Endometrium (tissue), 2 donors: Measurements from ENCODE around the gene NUDT17.
"Not testable (repeated sequence)": the region's sequence is repeated elsewhere in the genome, so short reads cannot be mapped to it uniquely, and the experiment has no call there.

Experiments
- FAIRE-seq: peaks from 2 replicates; lab custom pipeline; 2012; peaks lifted over from hg19 to GRCh38; lab: Jason Lieb, UNC
- donor health status: control.
- donor health status: control.

NUDT17 gene, protein sequence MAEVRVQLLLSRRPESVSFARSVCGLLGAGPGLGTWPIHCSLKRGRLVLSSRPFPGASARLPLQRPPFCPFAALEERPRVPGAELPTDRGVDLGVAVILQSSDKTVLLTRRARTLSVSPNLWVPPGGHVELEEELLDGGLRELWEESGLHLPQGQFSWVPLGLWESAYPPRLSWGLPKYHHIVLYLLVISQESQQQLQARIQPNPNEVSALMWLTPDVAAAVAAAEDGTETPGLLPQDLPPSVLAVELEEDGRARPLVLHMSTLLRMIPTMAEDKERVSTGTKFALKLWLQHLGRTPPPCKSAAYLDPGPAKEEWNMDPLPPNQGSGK

GRCh38 chr1:145845514-145846161 is at the start of gene NUDT17:
Gene NUDT17, plus strand, starts transcription at chr1:145845630. Its CDS starts 11 bp downstream, at chr1:145845641.
- no peak for FAIRE-seq

- FAIRE-seq: no peak
These were observed 48.7 kb upstream of the NUDT17 start for GRCh38 chr1:145796753-145797152.

GRCh38 chr1:145799806-145800205 is 45.6 kb upstream of the NUDT17 start:
- FAIRE-seq: no peak

- FAIRE-seq: no peak
These were observed 41.0 kb upstream of the NUDT17 start for GRCh38 chr1:145804235-145805045.

- FAIRE-seq: no peak
These were observed 40.4 kb upstream of the NUDT17 start for GRCh38 chr1:145805057-145805456.

DNA sequence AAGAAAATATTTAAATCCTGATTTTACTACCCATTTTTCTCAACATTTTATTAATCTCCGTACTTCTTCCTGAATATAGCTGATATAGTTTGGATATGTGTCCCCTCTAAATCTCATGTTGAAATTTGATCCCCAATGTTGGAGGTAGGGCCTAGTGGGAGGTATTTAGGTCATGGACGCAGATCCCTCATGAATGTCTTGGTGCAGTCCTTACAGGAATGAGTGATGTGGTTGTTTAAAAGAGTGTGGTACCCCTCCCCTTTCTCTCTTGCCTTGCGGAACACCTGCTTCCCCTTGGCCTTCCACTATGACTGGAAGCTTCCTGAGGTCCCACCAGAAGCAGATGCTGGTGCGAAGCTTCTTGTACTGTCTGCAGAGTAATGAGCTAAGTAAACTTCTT is 39.0 kb upstream of the NUDT17 start:
- FAIRE-seq: no peak

- FAIRE-seq: no peak
These were observed 38.6 kb upstream of the NUDT17 start for GRCh38 chr1:145806844-145807243.

DNA sequence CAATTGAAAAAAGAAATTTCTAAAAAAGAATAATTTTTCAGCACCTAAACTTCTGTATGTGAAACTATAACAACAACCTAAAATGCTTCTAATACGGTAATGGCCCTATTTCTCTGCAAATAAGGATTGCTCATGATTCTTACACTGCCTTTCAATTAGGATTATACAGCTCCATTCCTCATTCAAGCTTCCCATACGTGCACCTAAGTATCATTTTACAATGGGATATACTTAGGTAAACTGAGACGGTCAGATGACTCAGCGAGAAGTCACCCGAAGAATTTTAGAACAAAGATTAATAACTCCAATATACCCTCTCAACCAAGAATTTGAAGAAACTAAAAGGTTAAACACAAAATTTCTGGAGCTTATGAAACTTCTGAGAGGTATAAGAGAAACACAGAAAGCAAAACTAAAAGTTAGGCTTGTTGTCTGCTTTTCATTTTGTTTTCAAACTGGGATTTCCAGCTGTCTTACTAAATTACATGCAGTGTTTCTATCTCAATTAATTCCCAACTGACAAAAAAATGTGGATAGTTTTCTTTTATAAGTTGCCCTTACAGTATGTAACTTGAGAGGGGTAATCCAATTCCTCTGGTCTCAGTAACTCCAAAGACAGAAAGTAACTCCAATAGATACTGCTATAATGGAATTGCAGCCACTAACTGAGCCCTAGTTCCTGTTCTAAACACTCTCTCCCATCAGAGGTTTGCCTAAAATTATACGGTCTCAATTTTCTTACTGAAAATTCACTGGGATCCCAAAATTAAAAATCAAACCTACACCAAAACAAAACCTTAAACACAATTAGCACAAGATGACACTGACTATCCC is 32.2 kb upstream of the NUDT17 start:
- FAIRE-seq: not testable (repeated sequence)

DNA sequence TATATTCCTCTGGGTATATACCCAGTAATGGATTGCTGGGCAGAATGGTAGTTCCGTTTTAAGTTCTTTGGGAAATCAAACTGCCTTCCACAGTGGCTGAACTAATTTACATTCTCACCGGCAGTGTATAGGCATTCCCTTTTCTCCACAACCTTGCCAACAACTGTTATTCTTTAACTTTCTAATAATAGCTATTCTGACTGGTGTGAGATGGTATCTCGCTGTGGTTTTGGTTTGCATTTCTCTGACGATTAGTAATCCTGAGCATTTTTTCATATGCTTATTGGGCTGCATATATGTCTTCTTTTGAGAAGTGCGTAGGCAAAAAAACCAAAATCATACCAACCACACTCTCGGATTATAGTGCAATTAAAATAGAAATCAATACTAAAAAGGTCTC is 27.3 kb upstream of the NUDT17 start:
- not testable (repeated sequence) for FAIRE-seq

DNA sequence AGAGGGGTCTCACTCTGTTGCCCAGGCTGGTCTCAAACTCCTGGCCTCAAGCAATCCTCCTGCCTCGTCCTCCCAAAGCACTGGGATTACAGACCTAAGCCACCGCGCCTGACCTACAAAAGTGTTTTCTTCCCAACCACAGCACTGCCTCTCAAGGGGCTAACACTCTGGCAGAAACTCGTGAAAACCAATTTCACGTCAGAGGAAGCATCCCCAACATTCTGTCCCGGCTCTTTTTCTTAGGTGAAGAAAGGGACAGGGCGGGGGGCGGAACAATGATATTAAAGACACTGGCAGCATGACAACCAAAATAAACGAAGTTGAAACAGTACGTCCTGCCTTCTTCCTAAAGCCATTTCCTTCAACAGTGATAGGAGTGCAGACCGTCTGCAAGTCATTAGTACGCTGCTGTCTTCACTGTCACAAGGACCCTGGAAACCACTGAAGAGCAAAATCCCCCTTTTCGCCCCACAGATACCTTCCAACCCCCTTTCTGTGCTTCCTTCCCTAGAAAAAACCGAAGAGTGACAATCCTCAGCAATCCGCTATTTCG is 22.6 kb upstream of the NUDT17 start:
- not testable (repeated sequence) for FAIRE-seq

DNA sequence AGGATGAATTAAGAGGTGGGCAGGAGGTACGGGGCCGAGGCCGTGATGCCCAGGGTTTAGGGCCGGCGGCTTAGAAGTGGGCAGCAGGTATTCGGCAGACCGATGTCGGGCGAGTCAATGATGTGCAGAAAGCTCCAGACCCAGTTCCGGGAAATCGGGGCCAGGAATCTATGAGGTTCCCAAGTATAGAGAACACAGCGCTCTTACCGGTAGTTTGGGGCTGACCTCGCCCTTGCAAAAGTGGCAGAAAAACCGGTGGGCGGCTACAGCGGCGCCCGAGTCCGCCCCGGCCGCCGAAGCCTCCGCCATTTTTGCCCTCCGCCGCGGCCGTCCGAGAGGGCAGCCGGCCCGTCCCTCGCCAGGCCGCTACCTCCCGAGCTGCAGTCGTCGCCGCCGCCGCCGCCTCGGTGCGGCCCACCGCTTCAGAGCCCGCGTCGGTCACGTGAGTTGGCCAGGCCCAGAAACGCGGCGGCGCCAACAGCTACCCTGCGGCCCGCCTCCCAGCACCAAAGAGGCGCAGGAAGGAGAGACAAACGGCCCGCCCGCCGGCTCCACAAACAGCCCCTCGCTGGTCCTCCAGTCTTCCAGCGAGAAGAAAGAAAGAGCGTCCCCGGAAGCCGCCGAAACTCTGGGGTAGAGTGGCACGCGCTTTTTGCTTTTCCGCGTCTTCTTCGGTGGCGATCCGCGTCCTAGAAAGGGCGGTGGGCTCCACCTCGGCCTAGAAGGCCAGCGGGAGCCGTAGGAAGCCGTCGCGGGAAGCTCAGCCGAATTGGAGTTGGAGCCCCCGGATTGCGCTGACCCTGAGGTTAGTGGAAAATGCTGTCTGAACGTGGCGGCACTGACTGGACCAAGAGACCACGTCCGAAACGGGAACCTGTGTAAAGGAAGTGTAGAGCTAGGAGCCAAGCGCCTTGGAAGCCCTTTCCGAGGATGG is 21.6 kb upstream of the NUDT17 start, which contains the start of the genes POLR3C and RNF115:
TSS of gene POLR3C (plus strand) at position 636 of the 934 bp plus-strand sequence. CDS start 1,577 bp downstream, outside the sequence.
TSS of gene RNF115 (minus strand) at position 531 of the 934 bp plus-strand sequence. CDS start at position 309, 222 bp downstream.
- no peak for FAIRE-seq

GRCh38 chr1:145824499-145824842 is 21.0 kb upstream of the NUDT17 start:
- no peak for FAIRE-seq

- FAIRE-seq: no peak
These were observed 19.4 kb upstream of the NUDT17 start for GRCh38 chr1:145826030-145826429.

DNA sequence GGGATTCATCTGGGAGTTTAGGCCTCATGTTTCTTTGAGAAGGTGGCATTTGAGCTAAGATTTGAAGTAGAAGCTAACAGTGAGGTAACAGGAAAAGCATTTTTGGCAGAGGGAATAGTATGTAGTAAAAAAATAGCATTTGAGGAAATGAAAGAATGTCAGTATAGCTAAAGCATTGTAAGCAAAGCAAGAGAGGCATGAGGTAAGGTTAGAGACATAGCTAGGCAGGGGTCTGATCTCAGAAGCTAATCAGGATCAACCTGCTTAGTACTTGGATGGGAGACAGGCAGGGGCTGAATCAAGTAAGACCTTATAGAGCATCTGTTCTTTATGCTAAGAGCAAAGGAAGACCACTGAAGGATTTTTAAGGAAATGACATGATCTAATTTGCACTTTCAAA is 17.5 kb upstream of the NUDT17 start:
- no peak for FAIRE-seq

DNA sequence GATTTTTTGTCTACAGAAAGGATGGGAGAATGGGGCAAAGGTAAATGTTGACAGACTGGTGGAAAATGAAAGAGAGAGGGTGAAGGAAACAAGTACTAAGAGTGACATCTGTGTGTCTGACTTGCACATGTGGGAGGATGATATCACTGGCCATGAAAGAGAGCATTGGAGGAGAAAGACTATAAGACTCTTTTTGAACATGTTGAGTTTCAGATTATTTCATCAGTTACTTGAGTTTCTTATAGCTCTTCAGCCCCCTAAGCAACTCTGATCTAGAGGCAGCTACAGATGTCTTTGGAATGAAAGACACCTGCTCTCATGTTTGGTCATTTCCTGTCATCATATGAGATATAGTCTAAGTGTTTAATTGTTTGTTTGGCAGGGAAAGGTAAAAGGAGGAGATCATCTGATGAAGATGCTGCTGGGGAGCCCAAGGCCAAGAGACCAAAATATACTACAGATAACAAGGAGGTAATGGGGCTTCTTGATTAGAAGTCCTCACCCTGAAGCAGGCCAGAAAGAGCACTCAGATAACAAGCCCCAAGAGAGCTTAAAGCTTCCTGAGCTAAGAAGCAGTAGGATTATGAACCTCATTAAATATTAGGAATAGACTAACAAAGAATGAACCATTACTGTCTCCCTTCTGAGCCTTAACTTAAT is 16.9 kb upstream of the NUDT17 start:
- no peak for FAIRE-seq

DNA sequence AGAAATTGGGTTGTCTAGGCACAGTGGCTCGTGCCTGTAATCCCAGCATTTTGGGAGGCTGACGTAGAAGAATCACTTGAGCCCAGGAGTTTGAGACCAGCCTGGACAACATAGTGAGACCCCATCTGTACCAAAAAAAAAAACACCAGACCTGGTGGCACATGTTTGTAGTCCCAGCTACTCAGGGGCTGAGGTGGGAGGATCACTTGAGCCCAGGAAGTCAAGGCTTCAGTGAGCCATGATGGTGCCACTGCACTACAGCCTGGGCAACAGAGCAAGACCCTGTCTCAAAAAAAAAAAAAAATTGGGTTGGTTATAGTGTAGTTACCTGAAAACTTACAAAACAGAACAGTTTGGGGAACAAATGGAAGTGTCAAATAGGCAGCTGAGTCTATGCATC is 14.6 kb upstream of the NUDT17 start:
- not testable (repeated sequence) for FAIRE-seq

DNA sequence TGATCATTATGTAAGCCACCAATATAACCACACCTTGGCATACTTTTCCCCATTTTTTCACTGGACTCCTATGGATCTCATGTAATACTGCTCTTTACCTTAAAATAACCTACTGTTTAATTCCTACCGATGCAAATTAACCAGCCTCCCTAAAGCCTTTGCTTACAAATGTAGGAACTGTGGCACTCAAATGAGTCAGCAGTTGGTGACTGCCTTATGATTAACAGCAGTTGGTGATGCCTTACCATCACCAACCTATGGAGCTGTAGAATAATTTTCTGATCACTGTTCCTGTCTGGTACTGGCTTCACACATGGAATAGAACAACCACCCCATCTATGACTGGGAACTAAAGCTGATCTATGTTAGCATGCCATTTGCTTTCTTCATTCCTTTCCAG is 7.8 kb upstream of the NUDT17 start:
- FAIRE-seq: no peak

- FAIRE-seq: no peak
These were observed 2.4 kb upstream of the NUDT17 start for GRCh38 chr1:145843031-145843430.

DNA sequence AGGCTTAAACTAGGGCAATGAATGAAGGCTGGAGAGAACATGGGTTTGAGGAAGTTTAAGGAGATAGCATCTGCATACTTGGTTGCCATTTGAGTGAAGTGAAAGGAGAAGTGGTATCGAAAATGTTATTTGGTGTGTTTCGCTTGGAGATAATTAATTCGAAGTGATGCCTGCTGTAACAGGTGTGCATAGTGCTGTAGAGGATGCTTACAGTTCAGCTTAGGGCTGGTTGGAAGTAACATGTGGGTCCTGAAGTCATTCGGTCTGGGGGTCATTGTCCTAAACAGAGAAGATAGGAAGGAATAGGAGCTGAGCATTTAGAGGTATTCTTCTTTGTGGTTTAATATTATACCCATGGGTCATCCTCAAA is 301 bp upstream of the NUDT17 start:
- FAIRE-seq: no peak

- FAIRE-seq: no peak
These were observed 777 bp downstream of the NUDT17 start for GRCh38 chr1:145846201-145846612.
